DLD1 (cell line): ENCODE data around the gene STARD10.

Experiments
- in situ Hi-C: cut with HindIII; loops from 2 replicates; pipeline ENCODE4 v1.10.0; 2017; ENCODE audit warnings: low sequenced_read_pairs

The STARD10 gene

GRCh38 chr11:72716788-72717435, 76.9 kb downstream of the STARD10 start:
- in situ Hi-C loops: no loop called here

- in situ Hi-C loops: no loop called here
Measured at GRCh38 chr11:72716290-72716689, 77.6 kb downstream of the STARD10 start.

- in situ Hi-C loops: no loop called here
Measured at GRCh38 chr11:72712841-72713240, 81.0 kb downstream of the STARD10 start.

GRCh38 chr11:72712168-72712751, 81.6 kb downstream of the STARD10 start:
- in situ Hi-C loops: no loop called here

GRCh38 chr11:72711141-72711540, 82.7 kb downstream of the STARD10 start:
- in situ Hi-C loops: no loop called here

GRCh38 chr11:72710278-72710677, 83.6 kb downstream of the STARD10 start:
- in situ Hi-C loops: no loop called here

GRCh38 chr11:72709478-72710238, 84.2 kb downstream of the STARD10 start:
- in situ Hi-C loops: no loop called here

GRCh38 chr11:72707032-72707431, 86.8 kb downstream of the STARD10 start:
- in situ Hi-C loops: no loop called here

GRCh38 chr11:72706579-72706978, 87.3 kb downstream of the STARD10 start:
- in situ Hi-C loops: no loop called here

GRCh38 chr11:72705442-72706365, 88.1 kb downstream of the STARD10 start:
- in situ Hi-C loops: no loop called here

- in situ Hi-C loops: no loop called here
Measured at GRCh38 chr11:72704783-72705265, 89.0 kb downstream of the STARD10 start.
